ENCODE data around the gene CAMSAP3.

The CAMSAP3 gene

GRCh38 chr19:7661744-7662538, 66.3 kb downstream of the CAMSAP3 start:
- H3K4me3 ChIP-seq (ENCODE audit: low read length) = no peak overlapping the region
- no peak for DNase-seq (ENCODE audit: low read depth, low spot score)

GRCh38 chr19:7662657-7663056, 67.0 kb downstream of the CAMSAP3 start:
- DNase-seq (ENCODE audit: low read depth, low spot score) = no peak
- no peak overlapping the region for H3K4me3 ChIP-seq (ENCODE audit: low read length)

DNA sequence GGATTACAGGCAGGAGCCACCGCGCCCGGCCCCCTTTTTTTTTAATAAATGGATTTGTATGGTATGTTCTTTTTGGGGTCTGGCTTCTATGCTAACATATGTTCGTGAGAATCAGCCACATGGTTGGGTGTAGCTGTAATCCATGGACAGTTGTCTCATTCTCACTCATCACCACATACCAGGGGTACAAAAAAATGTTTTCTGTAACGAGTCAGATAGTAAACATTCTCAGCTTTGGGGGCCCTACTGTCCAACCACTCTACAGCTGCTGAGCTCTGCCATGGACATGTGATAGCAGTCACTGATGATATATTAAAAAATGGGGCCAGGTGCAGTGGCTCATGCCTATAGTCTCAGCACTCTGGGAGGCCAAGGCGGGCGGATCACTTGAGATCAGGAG, 68.0 kb downstream of the CAMSAP3 start:
- H3K4me3 ChIP-seq (ENCODE audit: low read length) = no peak overlapping the region
- DNase-seq (ENCODE audit: low read depth, low spot score) = no peak

DNA sequence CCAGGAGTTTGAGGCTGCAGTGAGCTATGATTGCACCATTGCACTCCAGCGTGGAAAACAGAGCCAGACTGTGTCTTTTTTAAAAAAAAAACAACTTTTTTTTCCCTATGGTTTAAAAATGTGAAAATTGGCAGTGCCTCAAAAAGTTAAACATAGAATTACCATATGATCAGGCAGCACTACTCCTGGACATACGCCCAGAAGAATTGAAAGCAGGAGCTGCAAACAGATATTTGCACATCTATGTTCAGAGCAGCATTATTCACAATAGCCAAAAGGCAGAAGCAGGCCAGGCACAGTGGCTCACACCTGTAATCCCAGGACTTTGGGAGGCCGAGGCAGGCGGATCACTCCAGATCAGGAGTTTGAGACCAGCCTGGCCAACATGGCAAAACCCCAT, 69.4 kb downstream of the CAMSAP3 start:
- H3K4me3 ChIP-seq (ENCODE audit: low read length) = no peak overlapping the region
- no peak for DNase-seq (ENCODE audit: low read depth, low spot score)

Measured in Jurkat, Clone E6-1 (cell line).